SH-SY5Y (cell line): ENCODE measurements around the gene HOXD12.

Experiments
- GATA2 ChIP-seq: IDR thresholded peaks from 2 replicates; pipeline ENCODE4 v1.6.1; 2011; ENCODE audit warnings: mild to moderate bottlenecking, low read depth, low read length
- GATA3 ChIP-seq: IDR thresholded peaks from 2 replicates; pipeline ENCODE4 v1.6.1; 2011; ENCODE audit warnings: low read depth, mild to moderate bottlenecking, low read length, moderate library complexity

DNA sequence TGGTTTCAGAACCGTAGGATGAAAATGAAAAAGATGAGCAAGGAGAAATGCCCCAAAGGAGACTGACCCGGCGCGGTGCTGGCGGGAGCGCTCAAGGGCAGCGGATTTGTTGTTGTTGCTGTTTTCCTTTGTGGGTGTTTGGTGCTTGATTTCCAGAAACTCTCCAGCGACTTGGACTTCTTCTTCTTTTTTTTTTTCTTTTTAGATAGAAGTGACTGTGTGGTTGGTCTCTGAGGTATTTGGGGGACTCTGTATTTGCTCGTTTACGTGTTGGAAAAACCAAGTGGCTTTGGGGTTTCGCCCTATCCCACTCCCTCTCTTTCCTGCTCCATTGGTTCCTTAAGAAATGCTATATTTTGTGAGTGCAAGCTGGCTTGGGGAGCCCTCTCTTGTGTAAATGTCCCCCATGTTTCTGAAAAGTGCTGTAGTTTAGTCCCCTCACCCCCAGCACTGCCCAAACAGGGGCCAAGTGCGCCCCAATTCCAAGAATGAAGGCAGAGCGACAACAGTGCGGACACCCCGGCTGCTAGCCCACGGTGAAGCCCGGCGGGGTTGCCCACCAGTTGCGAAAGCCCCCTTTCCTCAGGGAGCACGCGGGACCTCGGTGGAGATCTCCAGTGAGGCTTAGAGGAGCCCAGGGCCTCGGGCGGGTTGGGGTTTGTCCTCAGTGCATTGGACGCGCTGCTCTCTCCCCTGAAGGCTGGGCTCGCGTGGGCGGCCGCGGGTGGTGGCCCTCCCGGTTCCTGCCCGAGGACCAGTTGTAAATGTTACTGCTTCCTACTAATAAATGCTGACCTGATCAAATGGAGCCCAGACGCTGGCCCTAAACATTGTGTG lies 24.7 kb downstream of the HOXD12 start:
- TF ChIP-seq GATA2 (no peak), GATA3 (no peak)
